Measurements from ENCODE around the gene ZSCAN5C. TPM values are rescaled to one million over a fixed set of nuclear protein-coding genes. Genes with fewer than 3 reads are reported as not detected.

Gene ZSCAN5C, protein sequence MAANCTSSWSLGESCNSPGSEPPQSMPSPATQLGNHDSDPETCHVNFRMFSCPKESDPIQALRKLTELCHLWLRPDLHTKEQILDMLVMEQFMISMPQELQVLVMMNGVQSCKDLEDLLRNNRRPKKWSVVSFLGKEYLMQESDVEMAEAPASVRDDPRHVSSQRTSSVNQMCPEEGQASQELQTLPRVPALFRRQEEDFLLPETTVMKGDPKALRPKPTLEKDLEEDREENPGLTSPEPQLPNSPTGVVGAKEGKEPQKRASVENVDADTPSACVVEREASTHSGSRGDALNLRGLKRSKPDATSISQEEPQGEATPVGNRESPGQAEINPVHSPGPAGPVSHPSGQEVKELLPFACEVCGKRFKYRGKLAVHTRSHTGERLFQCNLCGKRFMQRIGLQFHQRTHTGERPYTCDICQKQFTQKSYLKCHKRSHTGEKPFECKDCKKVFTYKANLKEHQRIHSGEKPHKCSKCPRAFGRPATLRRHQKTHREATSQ
- not detected for total RNA-seq

DNA sequence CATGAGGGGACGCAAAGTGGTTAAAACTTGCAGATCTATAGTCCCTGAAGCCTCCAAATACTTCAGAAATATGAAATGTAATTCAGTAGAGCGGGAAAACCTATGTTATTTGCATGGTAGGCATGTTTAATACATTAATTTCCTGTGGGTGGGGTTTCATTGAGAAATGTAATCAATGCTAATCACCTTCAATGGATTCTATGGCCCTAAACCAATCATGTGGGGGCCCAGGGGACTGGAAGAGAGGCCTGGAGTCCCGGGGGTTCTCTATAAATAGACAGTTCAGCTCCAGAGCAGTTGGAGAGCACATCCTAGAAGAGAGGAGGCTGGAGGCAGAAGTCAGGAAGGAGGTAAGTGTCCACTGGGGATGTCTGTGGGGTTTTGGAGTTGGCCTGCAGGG is at the start of gene ZSCAN5C:
Gene ZSCAN5C, plus strand, starts transcription at position 301 of the 400 bp plus-strand sequence. CDS start 3,641 bp downstream, outside the sequence.
- no peak within 1 kb of the TSS for H3K4me3 Mint-ChIP-seq
- H3K27me3 Mint-ChIP-seq: peaks cover 10% of the 10 kb centered on the region
- POLR2A ChIA-PET: no interaction called here
- ATAC-seq (ENCODE audit: low read depth) (no peak), DNase-seq (no peak)
- no peak within 1 kb of the TSS for H3K27ac Mint-ChIP-seq
- H3K4me1 Mint-ChIP-seq: no peaks in the 10 kb centered on the region
- H3K36me3 Mint-ChIP-seq: no peaks in the 10 kb centered on the region
- H3K9me3 Mint-ChIP-seq: no peaks in the 10 kb centered on the region

DNA sequence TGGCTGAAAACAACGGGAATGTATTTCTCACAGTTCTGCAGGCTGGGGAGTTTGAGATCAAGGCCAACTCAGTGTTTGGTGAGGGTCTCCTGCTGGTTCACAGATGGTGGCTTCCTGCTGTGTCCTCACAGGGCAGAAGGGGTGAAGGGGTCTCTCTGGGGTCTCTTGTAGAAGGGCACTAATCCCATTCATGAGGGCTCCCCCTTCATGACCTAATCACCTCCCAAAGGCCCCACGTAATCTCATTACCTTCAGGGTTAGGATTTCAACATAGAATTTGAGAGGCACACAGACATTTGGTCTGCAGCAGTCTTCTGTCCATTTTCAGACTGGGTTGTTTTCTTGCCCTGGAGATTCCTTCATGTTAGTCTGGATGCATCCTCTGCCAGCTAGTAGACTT is 49.4 kb upstream of the ZSCAN5C start:
- Mint-ChIP-seq H3K4me3 (no peak overlapping the region), H3K4me1 (peaks cover 14% of the 10 kb centered on the region), H3K9me3 (peaks cover 3% of the 10 kb centered on the region), H3K36me3 (peaks cover 22% of the 10 kb centered on the region), H3K27me3 (no peaks in the 10 kb centered on the region), H3K27ac (peak overlapping the region; percentile 46)
- DNase-seq: no peak
- POLR2A ChIA-PET: interaction anchor here (0.7 kb wide), 1 partner anchor 16 kb away, joined by 3 read pairs; no protein-coding TSS in a partner anchor
- no peak for ATAC-seq (ENCODE audit: low read depth)

DNA sequence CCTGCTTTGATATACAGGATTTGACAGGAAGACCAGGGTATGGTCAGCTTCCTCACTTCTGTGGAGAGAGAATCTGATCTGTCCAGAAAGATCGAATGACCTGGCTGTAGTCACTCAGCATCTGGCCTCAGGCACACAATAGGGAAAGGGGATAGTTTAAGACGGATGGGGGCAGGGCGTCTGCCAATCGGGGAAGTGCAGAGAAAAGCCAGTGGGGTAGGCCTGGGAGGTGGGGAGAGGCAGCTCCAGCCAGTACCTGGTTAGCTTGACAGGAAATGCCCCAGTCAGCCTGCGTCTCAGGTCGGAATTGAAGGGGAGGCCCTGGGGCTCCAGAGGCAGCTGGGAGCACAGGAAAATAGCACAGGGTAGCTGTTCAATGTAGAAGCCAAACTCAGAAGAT is 48.6 kb upstream of the ZSCAN5C start:
- POLR2A ChIA-PET: no interaction called here
- Mint-ChIP-seq H3K27me3 (no peaks in the 10 kb centered on the region), H3K4me1 (peaks cover 14% of the 10 kb centered on the region), H3K9me3 (peaks cover 3% of the 10 kb centered on the region), H3K36me3 (peaks cover 19% of the 10 kb centered on the region), H3K27ac (peak overlapping the region; percentile 62), H3K4me3 (no peak overlapping the region)
- ATAC-seq (ENCODE audit: low read depth): no peak
- no peak for DNase-seq

DNA sequence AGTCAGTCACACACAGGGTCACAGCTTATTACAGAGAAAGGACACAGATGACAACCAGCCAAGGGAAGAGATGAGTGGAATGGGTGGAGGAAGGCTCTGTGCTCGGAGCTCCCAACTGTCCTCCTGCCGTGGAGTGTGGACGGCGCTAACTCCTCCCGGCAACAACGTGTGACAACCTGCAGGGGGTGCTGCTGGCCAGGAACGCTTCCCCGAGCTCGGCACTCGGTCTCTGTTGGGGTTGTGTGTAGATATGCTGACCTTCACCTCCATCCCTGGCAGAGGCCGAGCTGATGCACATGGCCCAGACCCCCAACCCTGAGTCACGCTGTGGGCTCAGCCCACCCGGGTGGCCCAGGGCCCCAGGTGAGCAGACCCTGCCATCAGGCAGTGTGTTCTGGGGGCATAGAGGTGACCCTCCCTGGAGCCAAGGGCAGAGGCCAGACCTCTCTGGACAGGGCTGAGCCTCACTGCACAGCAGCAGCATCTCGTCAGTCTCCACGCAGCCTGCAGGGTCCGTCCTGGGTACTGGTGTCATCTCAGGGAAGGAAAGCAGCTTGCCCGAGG is 46.9 kb upstream of the ZSCAN5C start:
- no peak for ATAC-seq (ENCODE audit: low read depth)
- Mint-ChIP-seq H3K4me1 (peaks cover 14% of the 10 kb centered on the region), H3K36me3 (peaks cover 16% of the 10 kb centered on the region), H3K27ac (no peak overlapping the region), H3K4me3 (no peak overlapping the region), H3K27me3 (no peaks in the 10 kb centered on the region), H3K9me3 (peaks cover 2% of the 10 kb centered on the region)
- POLR2A ChIA-PET: no interaction called here
- DNase-seq: no peak

DNA sequence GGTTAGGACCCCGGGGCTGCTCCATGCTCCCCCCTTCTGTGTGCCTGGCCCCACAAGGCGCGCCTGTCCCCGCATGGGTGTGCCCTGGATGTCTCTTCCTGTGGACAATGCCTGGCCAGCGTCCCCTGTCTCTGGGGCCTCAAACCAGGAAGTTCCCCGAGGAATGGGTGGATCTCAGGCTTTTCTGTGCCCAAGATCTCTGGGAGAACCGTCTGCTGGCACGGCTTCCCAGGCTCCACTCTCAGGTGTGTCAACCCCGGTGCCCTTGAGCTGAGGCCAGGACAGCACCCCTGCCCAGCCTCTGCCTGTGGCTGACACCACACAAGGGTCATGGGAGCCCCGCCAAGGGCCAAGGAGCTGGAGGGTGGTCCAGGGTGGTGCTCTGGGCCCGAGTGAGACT is 45.3 kb upstream of the ZSCAN5C start:
- Mint-ChIP-seq H3K36me3 (peaks cover 14% of the 10 kb centered on the region), H3K9me3 (peaks cover 2% of the 10 kb centered on the region), H3K27ac (no peak overlapping the region), H3K4me3 (no peak overlapping the region), H3K27me3 (no peaks in the 10 kb centered on the region), H3K4me1 (peaks cover 14% of the 10 kb centered on the region)
- no peak for ATAC-seq (ENCODE audit: low read depth)
- POLR2A ChIA-PET: interaction anchor here (1.5 kb wide), 1 partner anchor 36 kb away, joined by 4 read pairs; the partner anchor contains the start of gene ZNF787
- DNase-seq: no peak

DNA sequence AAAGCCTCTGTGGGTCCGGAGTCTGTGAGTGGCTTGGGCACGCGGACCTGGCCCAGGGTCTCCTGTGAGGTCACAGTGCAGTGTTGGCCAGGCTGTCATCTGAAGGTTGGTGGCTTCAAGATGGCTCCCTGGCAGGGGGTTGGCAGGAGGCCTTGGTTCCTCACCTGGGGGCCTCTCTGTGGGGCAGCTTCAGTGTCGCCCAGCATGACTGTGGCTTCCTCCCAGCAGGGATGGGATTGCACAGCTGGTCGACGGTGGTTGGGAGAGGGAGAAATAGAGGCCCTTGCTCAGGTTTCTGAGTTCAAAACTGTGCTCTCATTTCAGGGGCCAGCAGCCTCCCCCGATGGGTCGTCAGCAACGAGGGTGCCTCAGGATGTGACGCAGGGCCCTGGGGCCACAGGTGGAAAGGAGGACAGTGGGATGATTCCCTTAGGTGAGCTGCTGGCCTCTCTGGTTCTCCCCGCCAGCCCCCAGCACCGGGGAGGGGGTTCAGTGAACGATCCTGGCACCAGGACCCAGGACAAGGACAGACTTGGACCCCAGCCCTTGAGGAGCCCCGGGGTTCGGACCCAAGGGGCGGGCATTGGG is 43.8 kb upstream of the ZSCAN5C start:
- Mint-ChIP-seq H3K4me1 (peaks cover 13% of the 10 kb centered on the region), H3K4me3 (no peak overlapping the region), H3K27ac (no peak overlapping the region), H3K27me3 (no peaks in the 10 kb centered on the region), H3K36me3 (peaks cover 17% of the 10 kb centered on the region), H3K9me3 (peaks cover 2% of the 10 kb centered on the region)
- no peak for ATAC-seq (ENCODE audit: low read depth)
- DNase-seq: no peak
- POLR2A ChIA-PET: interaction anchor here (1.5 kb wide), 1 partner anchor 37 kb away, joined by 4 read pairs; the partner anchor contains the start of gene ZNF787

DNA sequence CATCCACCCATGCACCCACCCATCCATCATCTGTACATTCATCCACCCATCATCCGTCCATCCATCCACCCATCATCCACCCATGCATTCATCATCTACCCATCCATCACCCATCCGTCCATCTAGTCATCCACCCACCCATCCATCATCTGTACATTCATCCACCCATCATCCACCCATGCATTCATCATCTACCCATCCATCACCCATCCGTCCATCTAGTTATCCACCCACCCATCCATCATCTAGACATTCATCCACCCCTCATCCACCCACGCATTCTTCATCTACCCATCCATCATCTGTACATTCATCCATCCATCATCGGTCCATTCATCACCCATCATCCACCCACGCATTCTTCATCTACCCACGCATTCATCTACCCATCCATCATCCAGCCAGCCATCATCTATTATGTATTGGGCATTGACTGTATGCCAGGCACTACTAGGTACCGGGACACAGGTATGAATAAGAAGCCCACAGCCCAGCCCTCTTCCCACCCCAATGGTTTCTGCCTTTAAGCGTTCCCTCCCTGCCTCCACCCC is 43.0 kb upstream of the ZSCAN5C start:
- H3K27ac Mint-ChIP-seq: no peak overlapping the region
- no peak overlapping the region for H3K4me3 Mint-ChIP-seq
- ATAC-seq (ENCODE audit: low read depth) (no peak), DNase-seq (no peak)
- POLR2A ChIA-PET: no interaction called here
- H3K9me3 Mint-ChIP-seq: peaks cover 2% of the 10 kb centered on the region
- no peaks in the 10 kb centered on the region for H3K27me3 Mint-ChIP-seq
- peaks cover 9% of the 10 kb centered on the region for H3K4me1 Mint-ChIP-seq
- H3K36me3 Mint-ChIP-seq: peaks cover 13% of the 10 kb centered on the region

DNA sequence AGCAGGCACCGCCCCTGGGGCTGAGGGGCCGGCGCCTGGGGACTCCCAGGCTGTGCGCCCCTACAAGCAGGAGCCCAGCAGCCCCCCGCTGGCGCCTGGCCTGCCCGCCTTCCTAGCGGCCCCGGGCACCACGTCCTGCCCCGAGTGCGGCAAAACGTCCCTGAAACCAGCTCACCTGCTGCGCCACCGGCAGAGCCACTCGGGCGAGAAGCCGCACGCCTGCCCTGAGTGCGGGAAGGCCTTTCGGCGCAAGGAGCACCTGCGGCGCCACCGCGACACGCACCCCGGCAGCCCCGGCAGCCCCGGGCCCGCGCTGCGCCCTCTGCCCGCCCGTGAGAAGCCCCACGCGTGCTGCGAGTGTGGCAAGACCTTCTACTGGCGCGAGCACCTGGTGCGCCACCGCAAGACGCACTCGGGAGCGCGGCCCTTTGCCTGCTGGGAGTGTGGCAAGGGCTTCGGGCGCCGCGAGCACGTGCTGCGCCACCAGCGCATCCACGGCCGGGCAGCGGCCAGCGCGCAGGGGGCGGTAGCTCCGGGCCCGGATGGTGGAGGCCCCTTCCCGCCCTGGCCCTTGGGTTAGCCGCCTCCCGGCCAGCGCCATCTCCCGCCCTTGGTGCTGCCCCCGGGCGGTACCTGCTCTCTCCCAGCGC is 42.3 kb upstream of the ZSCAN5C start:
- peaks cover 2% of the 10 kb centered on the region for H3K9me3 Mint-ChIP-seq
- POLR2A ChIA-PET: interaction anchor here (0.6 kb wide), 1 partner anchor 89 kb away, joined by 4 read pairs; no protein-coding TSS in a partner anchor

DNA sequence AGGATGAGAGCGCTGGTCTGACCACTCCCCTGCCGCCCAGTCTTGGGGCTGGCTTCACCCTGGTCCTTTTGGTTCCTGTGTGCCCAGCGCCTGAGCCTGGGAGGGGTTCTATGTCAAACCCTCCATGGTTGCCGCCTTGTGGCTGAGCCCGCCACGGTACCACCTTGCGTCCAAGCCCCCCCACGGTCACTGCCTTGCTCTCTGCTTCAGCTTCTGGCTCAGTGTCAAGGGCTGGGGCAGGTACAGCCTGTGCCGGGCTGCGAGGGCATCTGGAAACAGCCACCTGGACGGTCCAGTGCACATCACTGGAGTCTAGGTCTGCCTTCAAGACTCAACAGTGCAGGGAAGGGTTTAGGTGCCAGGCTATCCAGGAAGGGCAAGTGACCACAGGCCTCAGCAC is 40.5 kb upstream of the ZSCAN5C start:
- H3K9me3 Mint-ChIP-seq: peaks cover 2% of the 10 kb centered on the region
- POLR2A ChIA-PET: no interaction called here
- H3K27me3 Mint-ChIP-seq: no peaks in the 10 kb centered on the region
- peaks cover 13% of the 10 kb centered on the region for H3K36me3 Mint-ChIP-seq
- H3K4me1 Mint-ChIP-seq: peaks cover 11% of the 10 kb centered on the region
- DNase-seq: no peak
- no peak for ATAC-seq (ENCODE audit: low read depth)
- H3K4me3 Mint-ChIP-seq: no peak overlapping the region
- H3K27ac Mint-ChIP-seq: no peak overlapping the region

More for the DNA sequence above, 42.3 kb upstream of the ZSCAN5C start:
- ATAC-seq (ENCODE audit: low read depth): no peak
- no peak overlapping the region for H3K4me3 Mint-ChIP-seq
- H3K27me3 Mint-ChIP-seq: no peaks in the 10 kb centered on the region
- H3K36me3 Mint-ChIP-seq: peaks cover 13% of the 10 kb centered on the region
- H3K27ac Mint-ChIP-seq: no peak overlapping the region
- H3K4me1 Mint-ChIP-seq: peaks cover 11% of the 10 kb centered on the region
- DNase-seq: no peak

DNA sequence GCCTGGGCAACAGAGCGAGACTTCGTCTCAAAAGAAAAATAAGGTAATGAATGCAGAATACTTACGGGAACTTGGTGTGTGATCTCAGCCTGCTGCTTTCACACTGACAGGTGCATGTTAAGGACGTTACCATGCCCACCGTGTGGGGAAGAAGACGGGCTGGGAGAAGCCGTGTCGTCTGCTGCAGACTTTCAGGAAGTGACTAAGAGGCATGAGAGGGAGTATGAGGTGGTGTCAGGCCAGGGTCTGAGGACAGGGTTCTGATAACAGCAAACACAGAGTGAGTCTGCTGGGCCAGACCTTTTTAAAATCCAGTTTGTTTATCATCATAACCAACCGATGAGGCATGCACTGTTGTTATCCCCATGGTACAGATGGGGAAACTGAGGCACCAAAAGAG is 39.8 kb upstream of the ZSCAN5C start:
- Mint-ChIP-seq H3K27ac (no peak overlapping the region), H3K36me3 (peaks cover 13% of the 10 kb centered on the region), H3K27me3 (no peaks in the 10 kb centered on the region), H3K9me3 (peaks cover 2% of the 10 kb centered on the region), H3K4me1 (peaks cover 11% of the 10 kb centered on the region), H3K4me3 (no peak overlapping the region)
- peak; percentile 52 for ATAC-seq (ENCODE audit: low read depth)
- POLR2A ChIA-PET: no interaction called here
- no peak for DNase-seq

DNA sequence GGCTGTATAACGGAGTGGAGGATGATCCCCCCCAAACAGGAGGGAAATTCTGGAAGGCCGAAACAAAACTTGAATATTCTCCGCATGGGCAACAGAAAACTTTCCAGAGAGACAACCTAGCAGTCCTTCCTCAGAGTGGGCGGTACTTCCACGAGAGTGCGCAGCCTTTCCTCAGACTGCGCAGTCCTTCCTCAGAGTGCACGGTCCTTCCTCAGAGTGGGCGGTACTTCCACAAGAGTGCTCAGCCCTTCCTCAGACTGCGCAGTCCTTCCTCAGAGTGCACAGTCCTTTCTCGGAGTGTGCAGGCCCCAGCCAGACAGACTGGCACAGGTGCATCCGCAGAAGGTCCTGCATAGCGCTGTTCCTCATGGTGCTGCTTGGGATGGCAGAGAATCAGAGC is 39.0 kb upstream of the ZSCAN5C start:
- Mint-ChIP-seq H3K4me3 (no peak overlapping the region), H3K36me3 (peaks cover 13% of the 10 kb centered on the region), H3K27me3 (no peaks in the 10 kb centered on the region), H3K9me3 (peaks cover 2% of the 10 kb centered on the region), H3K4me1 (peaks cover 11% of the 10 kb centered on the region), H3K27ac (no peak overlapping the region)
- POLR2A ChIA-PET: no interaction called here
- no peak for DNase-seq
- ATAC-seq (ENCODE audit: low read depth): no peak

DNA sequence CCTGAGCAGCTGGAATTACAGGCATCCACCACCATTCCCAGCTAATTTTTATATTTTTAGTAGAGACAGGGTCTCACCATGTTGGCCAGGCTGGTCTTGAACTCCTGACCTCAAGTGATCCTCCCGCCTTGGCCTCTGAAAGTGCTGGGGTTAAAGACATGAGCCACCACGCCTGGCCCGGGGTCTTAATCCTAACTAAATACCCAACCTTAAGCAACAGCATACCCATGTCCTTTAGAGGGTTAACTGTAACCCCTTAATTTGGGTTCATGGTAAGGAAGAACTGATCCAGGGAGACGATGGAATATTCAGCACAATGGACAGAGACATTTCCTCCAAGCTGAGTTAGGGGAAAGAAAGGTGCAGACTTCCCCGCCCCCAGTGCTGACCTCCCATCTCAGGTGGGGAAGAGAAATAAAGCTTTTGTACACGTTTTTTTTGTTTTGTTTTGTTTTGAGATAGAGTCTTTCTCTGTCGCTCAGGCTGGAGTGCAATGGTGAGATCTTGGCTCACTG is 35.0 kb upstream of the ZSCAN5C start:
- POLR2A ChIA-PET: no interaction called here

DNA sequence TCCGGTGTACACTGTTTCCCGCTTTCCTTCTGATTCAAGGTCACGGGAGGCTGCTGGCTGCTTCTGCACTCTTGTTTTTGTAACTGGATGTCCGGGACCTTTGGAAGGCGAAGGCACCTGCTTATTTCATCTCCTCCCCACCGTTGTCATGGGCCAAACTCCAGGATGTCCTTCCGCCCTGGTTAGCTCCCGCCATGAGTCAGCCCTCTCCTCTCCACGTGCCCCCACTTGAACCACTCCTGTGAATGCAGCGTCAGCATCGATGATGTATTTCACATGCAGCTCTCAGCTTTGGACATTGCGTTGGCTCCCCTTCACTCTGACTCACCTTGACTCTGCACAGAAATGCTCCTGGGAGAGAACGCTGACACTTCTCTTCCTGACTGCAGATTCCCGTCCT is 31.8 kb upstream of the ZSCAN5C start:
- Mint-ChIP-seq H3K36me3 (no peaks in the 10 kb centered on the region), H3K27me3 (peaks cover 2% of the 10 kb centered on the region), H3K4me3 (no peak overlapping the region), H3K4me1 (peaks cover 3% of the 10 kb centered on the region), H3K27ac (no peak overlapping the region), H3K9me3 (no peaks in the 10 kb centered on the region)
- POLR2A ChIA-PET: interaction anchor here (0.7 kb wide), 1 partner anchor 37 kb away, joined by 4 read pairs; no protein-coding TSS in a partner anchor
- ATAC-seq (ENCODE audit: low read depth): no peak
- DNase-seq: no peak

More for the DNA sequence above, 35.0 kb upstream of the ZSCAN5C start:
- ATAC-seq (ENCODE audit: low read depth) (no peak), DNase-seq (no peak)
- H3K27me3 Mint-ChIP-seq: peaks cover 2% of the 10 kb centered on the region
- peaks cover 12% of the 10 kb centered on the region for H3K4me1 Mint-ChIP-seq
- H3K4me3 Mint-ChIP-seq: no peak overlapping the region
- no peaks in the 10 kb centered on the region for H3K9me3 Mint-ChIP-seq
- no peak overlapping the region for H3K27ac Mint-ChIP-seq
- peaks cover 1% of the 10 kb centered on the region for H3K36me3 Mint-ChIP-seq
